K562 (cell line): ENCODE results near the gene HMX1. TPM values are rescaled to one million over a fixed set of nuclear protein-coding genes. Genes with fewer than 3 reads are reported as not detected.
A peak's percentile ranks its signal among the peaks of the same experiment; 100 is the strongest.

Experiments
- ATAC-seq: fragments of 200-7000 bp; cut with Tn5 transposase; 3 replicates; pipeline ENCODE4 v1.9.1; 2020; ENCODE audit warnings: moderate library complexity
- BruUV-seq: library from RNA; stranded (reverse); fragments of 400-500 nt; replicated peaks from 2 replicates; lab custom pipeline; 2021; lab: Mats Ljungman, UMichigan
- CTCF ChIA-PET: fragments of 300-600 bp; formaldehyde crosslinking; extraction: SDS; loops from one replicate; lab custom pipeline; 2021; ENCODE audit warnings: low intra/inter-chr PET ratio; lab: Yijun Ruan, JAX
- POLR2A ChIA-PET: fragments of 300-600, 350-650 bp; sonication (Branson Sonifier 250); formaldehyde crosslinking; extraction: SDS; loops from one replicate; lab custom pipeline; 2021; ENCODE audit warnings: antibody characterized with exemption, inconsistent platforms; lab: Yijun Ruan, JAX
- DNase-seq, 4 experiments: peaks; one replicate each; pipeline versions ENCODE4 v3.0.0 to v3.0.0-alpha.2; 2011 to 2018; ENCODE audit warnings: low spot score in 3 of 4, mixed read lengths in 3 of 4; ENCODE audit errors: extremely low read depth in 1 of 4
- FAIRE-seq: peaks from 2 replicates; lab custom pipeline; 2011; peaks lifted over from hg19 to GRCh38; lab: Jason Lieb, UNC
- H2AFZ ChIP-seq: 2 replicates; pipeline ENCODE4 v1.6.0; 2011; ENCODE audit warnings: low read depth, low read length, control low read depth, inconsistent platforms
- H3K27ac ChIP-seq: fragments of 200-600 bp; 3 replicates; pipeline ENCODE4 v1.8.0; 2011; ENCODE audit warnings: low read depth, mild to moderate bottlenecking, control low read depth, inconsistent platforms, low read length, moderate library complexity, mixed read lengths; ENCODE audit errors: extremely low read depth
- H3K27me3 ChIP-seq, 2 experiments: fragments of 300-600 bp in 1 of 2; 2 replicates in 1 of 2; 3 replicates in 1 of 2; pipeline versions ENCODE4 v1.6.0 to v1.8.0; 2011; ENCODE audit warnings: inconsistent platforms in 2 of 2, low read length in 2 of 2, mild to moderate bottlenecking in 1 of 2, mixed read lengths in 1 of 2, moderate library complexity in 1 of 2; ENCODE audit not compliant: control insufficient read depth in 2 of 2, insufficient read depth in 2 of 2
- H3K36me3 ChIP-seq: fragments of 300-600 bp; 3 replicates; pipeline ENCODE4 v1.8.0; 2011; ENCODE audit warnings: mild to moderate bottlenecking, low read length, inconsistent platforms; ENCODE audit not compliant: control insufficient read depth, insufficient read depth
- H3K4me1 ChIP-seq, 2 experiments: fragments of 200-600 bp in 1 of 2; replicated peaks in 1 of 2; 2 replicates in 1 of 2; 3 replicates in 1 of 2; pipeline versions ENCODE4 v1.5.1 to v1.8.0; 2011; ENCODE audit warnings: inconsistent platforms in 2 of 2, low read length in 2 of 2, mild to moderate bottlenecking in 1 of 2, mixed read lengths in 1 of 2, moderate library complexity in 1 of 2; ENCODE audit not compliant: control insufficient read depth in 2 of 2, insufficient read depth in 2 of 2
- H3K4me2 ChIP-seq: 2 replicates; pipeline ENCODE4 v1.6.1; 2011; ENCODE audit warnings: low read length, control low read depth, inconsistent platforms, mixed read lengths; ENCODE audit not compliant: insufficient read depth
- H3K4me3 ChIP-seq: fragments of 200-600 bp; sonication (generic), shearing (Covaris generic); 2 replicates; pipeline ENCODE4 v1.5.1; 2016; ENCODE audit warnings: control low read depth, inconsistent platforms
- H3K79me2 ChIP-seq: fragments of 200-600 bp; 3 replicates; pipeline ENCODE4 v1.8.0; 2011; ENCODE audit warnings: low read length, inconsistent platforms; ENCODE audit not compliant: control insufficient read depth, insufficient read depth
- H3K9ac ChIP-seq, 2 experiments: 2 replicates each; pipeline versions ENCODE4 v1.6.0 to v1.6.1; 2011; ENCODE audit warnings: low read depth in 2 of 2, low read length in 2 of 2, control low read depth in 1 of 2, inconsistent platforms in 1 of 2, mild to moderate bottlenecking in 1 of 2, mixed read lengths in 1 of 2; ENCODE audit not compliant: insufficient read depth in 1 of 2
- H3K9me1 ChIP-seq: one replicate; pipeline ENCODE4 v1.6.0; 2011; ENCODE audit warnings: inconsistent platforms, mild to moderate bottlenecking, low read length, moderate library complexity; ENCODE audit not compliant: control insufficient read depth, insufficient read depth
- H3K9me3 ChIP-seq: replicated peaks from 2 replicates; pipeline ENCODE4 v1.5.1; 2011; ENCODE audit warnings: low read depth, low read length, inconsistent platforms; ENCODE audit not compliant: control insufficient read depth, insufficient read depth
- H4K20me1 ChIP-seq: replicated peaks from 2 replicates; pipeline ENCODE4 v1.6.1; 2011; ENCODE audit warnings: low read length, inconsistent platforms, mixed read lengths; ENCODE audit not compliant: control insufficient read depth, insufficient read depth
- CHD4 ChIP-seq: fragments of 200-600 bp; sonication (generic); IDR thresholded peaks from 3 replicates; pipeline ENCODE4 v1.6.1; 2012; ENCODE audit warnings: low read depth, mild to moderate bottlenecking, mixed read lengths, low read length, inconsistent platforms; ENCODE audit not compliant: insufficient read depth, insufficient replicate concordance, poor library complexity, severe bottlenecking
- E2F3 ChIP-seq: fragments of 250-450 bp; sonication (Bioruptor Pico); IDR thresholded peaks from 2 replicates; pipeline ENCODE4 v1.4.0; 2020; ENCODE audit warnings: mild to moderate bottlenecking
- IRF2 ChIP-seq: sonication (generic); formaldehyde crosslinking; IDR thresholded peaks from 2 replicates; pipeline ENCODE4 v1.8.1; 2022; ENCODE audit warnings: mild to moderate bottlenecking, missing genetic modification reagents
- NONO ChIP-seq, 2 experiments: fragments of 200-400 bp in 1 of 2; fragments of 450-650 bp in 1 of 2; formaldehyde crosslinking in 1 of 2; IDR thresholded peaks; 2 replicates each; pipeline ENCODE4 v1.6.1; 2017; ENCODE audit warnings: low read depth in 2 of 2, mild to moderate bottlenecking in 2 of 2, moderate library complexity in 2 of 2, low read length in 1 of 2
- POU5F1 ChIP-seq: fragments of 150-350 bp; IDR thresholded peaks from 2 replicates; pipeline ENCODE4 v1.6.1; 2014; ENCODE audit warnings: borderline replicate concordance, low read length, low read depth, mild to moderate bottlenecking; ENCODE audit not compliant: partially characterized antibody
- PTBP1 ChIP-seq: fragments of 200-400 bp; formaldehyde crosslinking; IDR thresholded peaks from 2 replicates; pipeline ENCODE4 v1.6.1; 2017; ENCODE audit warnings: low read depth, low read length
- PURB ChIP-seq: sonication (generic); formaldehyde crosslinking; IDR thresholded peaks from 2 replicates; pipeline ENCODE4 v1.9.0; 2021; ENCODE audit warnings: low read depth, mild to moderate bottlenecking, missing genetic modification reagents
- SMC3 ChIP-seq: conservative IDR thresholded peaks from 2 replicates; pipeline ENCODE4 v1.6.1; 2011; ENCODE audit warnings: low read depth, low read length, improper control_type of control experiment; ENCODE audit not compliant: insufficient read depth
- TCFL5 ChIP-seq: fragments of 250-450 bp; sonication (Bioruptor Pico); conservative IDR thresholded peaks from 2 replicates; pipeline ENCODE4 v1.6.1; 2021; ENCODE audit warnings: mild to moderate bottlenecking, moderate library complexity, matching md5 sums
- TRIM28 ChIP-seq: fragments of 450-650 bp; IDR thresholded peaks from 2 replicates; pipeline ENCODE4 v1.6.1; 2017
- ZFPM2 ChIP-seq: fragments of 250-450 bp; sonication (Bioruptor Pico); IDR thresholded peaks from 2 replicates; pipeline ENCODE4 v1.5.1; 2022; ENCODE audit warnings: mild to moderate bottlenecking
- ZNF445 ChIP-seq: fragments of 250-450 bp; sonication (Bioruptor Pico); IDR thresholded peaks from 2 replicates; pipeline ENCODE4 v1.4.0; 2020; ENCODE audit warnings: low read depth, mild to moderate bottlenecking, moderate library complexity
- ZNF551 ChIP-seq: fragments of 250-450 bp; sonication (Bioruptor Pico); IDR thresholded peaks from 2 replicates; pipeline ENCODE4 v1.5.0; 2021; ENCODE audit warnings: mild to moderate bottlenecking, moderate library complexity
- ZNF561 ChIP-seq: fragments of 450-650 bp; formaldehyde crosslinking; conservative IDR thresholded peaks from 2 replicates; pipeline ENCODE4 v1.4.0; 2020; ENCODE audit warnings: mild to moderate bottlenecking, moderate library complexity
- ZNF696 ChIP-seq: fragments of 250-450 bp; sonication (Bioruptor Pico); conservative IDR thresholded peaks from 2 replicates; pipeline ENCODE4 v1.4.0; 2020; ENCODE audit warnings: mild to moderate bottlenecking, moderate library complexity
- ZSCAN29 ChIP-seq: fragments of 450-650 bp; IDR thresholded peaks from 2 replicates; pipeline ENCODE4 v1.6.1; 2017
- ZSCAN32 ChIP-seq: fragments of 450-650 bp; formaldehyde crosslinking; IDR thresholded peaks from 2 replicates; pipeline ENCODE4 v1.4.0; 2020; ENCODE audit warnings: mild to moderate bottlenecking, moderate library complexity
- WGBS: fragments of 100-300 bp; shearing (Covaris generic); methylation state at CpG from one replicate; pipeline ENCODE4 v1.1.6; 2016; ENCODE audit warnings: low coverage, mixed read lengths; ENCODE audit not compliant: insufficient coverage; ENCODE audit errors: missing lambda C conversion rate; 5-methylcytosine and 5-hydroxymethylcytosine counted together
- in situ Hi-C: fragments of 300-500 bp; cut with MboI; formaldehyde crosslinking; loops from 4 replicates; pipeline ENCODE4 v1.15.0; 2018; ENCODE audit warnings: inconsistent platforms, mixed read lengths
- intact Hi-C: fragments of 100-400 bp; cut with micrococcal nuclease; formaldehyde crosslinking; loops from 2 replicates; pipeline ENCODE4 v1.14.2; 2022
- polyA plus RNA-seq, 8 experiments: library from polyadenylated mRNA; depleted of rRNA in 4 of 8; stranded (reverse) in 5 of 8; unstranded in 3 of 8; fragments of >200 nt; fragmentation: Nextera tagmentation in 2 of 8; fragmentation: Illumina TruSeq in 1 of 8; extraction: Ambion mirVana in 2 of 8; extraction: Trizol in 1 of 8; gene quantifications; 2 replicates each; pipeline versions ENCODE4 v1.2.1 to v1.2.3, GENCODE V29; 2011 to 2014; ENCODE audit warnings: inconsistent platforms in 1 of 8, missing spikeins in 1 of 8
- total RNA-seq, 7 experiments: library from RNA; depleted of rRNA in 6 of 7; stranded (reverse); fragments of >200 nt in 6 of 7; fragmentation: Illumina TruSeq in 2 of 7; extraction: Trizol in 2 of 7; gene quantifications; 2 replicates each; pipeline versions ENCODE4 v1.2.1 to v1.2.3, GENCODE V29; 2011 to 2021; ENCODE audit warnings: low replicate concordance in 1 of 7
- TF ChIP-seq, protein P1 (sequence below): fragments of 450-650 bp; formaldehyde crosslinking; conservative IDR thresholded peaks from 2 replicates; pipeline ENCODE4 v1.4.0; 2022; ENCODE audit warnings: mild to moderate bottlenecking, missing genetic modification characterization
- TF ChIP-seq, protein P2 (sequence below): fragments of 450-650 bp; IDR thresholded peaks from 2 replicates; pipeline ENCODE4 v1.7.0; 2016; ENCODE audit warnings: borderline replicate concordance

The HMX1 gene
- total and polyA plus RNA-seq, 9 of the 15 experiments (the other 6 are each of a cell fraction or from before 2014, with no cell fraction given): not detected

DNA sequence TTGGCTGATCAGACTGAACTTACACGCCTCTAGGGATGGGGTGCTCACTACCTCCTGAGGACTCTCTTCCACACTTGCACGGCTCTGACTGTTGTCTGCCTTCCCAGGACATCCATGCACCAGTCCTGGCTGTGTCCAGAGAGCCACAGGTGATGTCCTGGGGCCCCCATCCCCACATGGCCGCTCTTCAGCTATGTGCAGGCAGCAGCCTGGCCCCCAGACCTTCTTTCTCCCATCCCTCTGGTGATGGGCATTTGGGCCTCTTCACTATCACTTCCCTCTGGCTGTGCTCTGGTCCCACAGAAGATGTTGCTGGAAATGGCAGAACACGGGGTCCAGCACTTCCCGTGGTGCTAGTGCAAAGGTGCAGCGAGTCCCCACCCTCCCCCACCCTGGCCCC lies 40.9 kb upstream of the HMX1 start:
- Histone ChIP-seq H4K20me1 (no peaks in the 10 kb centered on the region; the same call in 1 of the 2 replicates), H3K9ac (no peak overlapping the region), H3K9me1 (no peaks in the 10 kb centered on the region), H3K4me2 (no peak overlapping the region), H3K4me1 (no peaks in the 10 kb centered on the region; a peak in 1 of 5 replicates), H3K9me3 (no peaks in the 10 kb centered on the region), H3K27me3 (peaks cover 13 to 50% of the 10 kb centered on the region in 2 experiments; a peak in 4 of 5 replicates), H2AFZ (no peak overlapping the region), H3K79me2 (no peaks in the 10 kb centered on the region)
- FAIRE-seq (no peak), DNase-seq (peak in 1 of 4 experiments; percentile 2), ATAC-seq (no peak)
- 2% methylated on average over 5 of the region's 6 CpGs for WGBS
- POLR2A ChIA-PET: no interaction called here
- in situ Hi-C loops: no loop called here
- intact Hi-C loops: loop anchor here (10.0 kb wide), 1 partner anchor 308 kb away; no protein-coding TSS in a partner anchor
- no TSS peak for BruUV-seq
- TF ChIP-seq, protein P1, sequence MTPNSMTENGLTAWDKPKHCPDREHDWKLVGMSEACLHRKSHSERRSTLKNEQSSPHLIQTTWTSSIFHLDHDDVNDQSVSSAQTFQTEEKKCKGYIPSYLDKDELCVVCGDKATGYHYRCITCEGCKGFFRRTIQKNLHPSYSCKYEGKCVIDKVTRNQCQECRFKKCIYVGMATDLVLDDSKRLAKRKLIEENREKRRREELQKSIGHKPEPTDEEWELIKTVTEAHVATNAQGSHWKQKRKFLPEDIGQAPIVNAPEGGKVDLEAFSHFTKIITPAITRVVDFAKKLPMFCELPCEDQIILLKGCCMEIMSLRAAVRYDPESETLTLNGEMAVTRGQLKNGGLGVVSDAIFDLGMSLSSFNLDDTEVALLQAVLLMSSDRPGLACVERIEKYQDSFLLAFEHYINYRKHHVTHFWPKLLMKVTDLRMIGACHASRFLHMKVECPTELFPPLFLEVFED (CRISPR knock-in tag): no peak
- TF ChIP-seq POU5F1 (no peak), ZNF445 (no peak), ZNF551 (CRISPR knock-in tag) (no peak), ZFPM2 (no peak), ZNF561 (CRISPR knock-in tag) (no peak), E2F3 (CRISPR knock-in tag) (no peak), ZSCAN32 (CRISPR knock-in tag) (no peak), TCFL5 (no peak), IRF2 (no peak), PTBP1 (no peak), PURB (CRISPR knock-in tag) (no peak), CHD4 (no peak), NONO (IDR thresholded peaks at IDR 0.05; ENCODE audit: low read depth in 2 of 2, low read length in 1 of 2) (no peak), TRIM28 (no peak), ZSCAN29 (no peak), ZNF696 (CRISPR knock-in tag) (no peak), SMC3 (no peak)
- TF ChIP-seq, protein P2, sequence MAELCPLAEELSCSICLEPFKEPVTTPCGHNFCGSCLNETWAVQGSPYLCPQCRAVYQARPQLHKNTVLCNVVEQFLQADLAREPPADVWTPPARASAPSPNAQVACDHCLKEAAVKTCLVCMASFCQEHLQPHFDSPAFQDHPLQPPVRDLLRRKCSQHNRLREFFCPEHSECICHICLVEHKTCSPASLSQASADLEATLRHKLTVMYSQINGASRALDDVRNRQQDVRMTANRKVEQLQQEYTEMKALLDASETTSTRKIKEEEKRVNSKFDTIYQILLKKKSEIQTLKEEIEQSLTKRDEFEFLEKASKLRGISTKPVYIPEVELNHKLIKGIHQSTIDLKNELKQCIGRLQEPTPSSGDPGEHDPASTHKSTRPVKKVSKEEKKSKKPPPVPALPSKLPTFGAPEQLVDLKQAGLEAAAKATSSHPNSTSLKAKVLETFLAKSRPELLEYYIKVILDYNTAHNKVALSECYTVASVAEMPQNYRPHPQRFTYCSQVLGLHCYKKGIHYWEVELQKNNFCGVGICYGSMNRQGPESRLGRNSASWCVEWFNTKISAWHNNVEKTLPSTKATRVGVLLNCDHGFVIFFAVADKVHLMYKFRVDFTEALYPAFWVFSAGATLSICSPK: no peak
- TF ChIP-seq, all 486 proteins: peak for 0
- no peak overlapping the region for H3K4me3 ChIP-seq
- no peak overlapping the region for H3K27ac ChIP-seq
- CTCF ChIA-PET: no interaction called here
- no peaks in the 10 kb centered on the region for H3K36me3 ChIP-seq
